Measurements from ENCODE around the gene SH2B3. TPM values are rescaled to one million over a fixed set of nuclear protein-coding genes. Genes with fewer than 3 reads are reported as not detected.
"Not testable (repeated sequence)": the region's sequence is repeated elsewhere in the genome, so short reads cannot be mapped to it uniquely, and the experiment has no call there.

The SH2B3 gene
- total RNA-seq, 4 donors from 2014 or later = 24.9 to 49.4 (median 41.8) TPM

- Histone ChIP-seq H3K4me3 (no peak overlapping the region), H3K4me1 (peaks cover 21 to 34% (median 28%) of the 10 kb centered on the region in 4 donors), H3K36me3 (peaks cover 26 to 71% (median 63%) of the 10 kb centered on the region in 4 donors), H3K9me3 (no peaks in the 10 kb centered on the region), H3K27me3 (no peaks in the 10 kb centered on the region), H3K27ac (replicated peaks in 1 of 4) (peak overlapping the region in 1 of 4 donors; percentile 9)
- WGBS = 73% methylated on average over 6 of the region's 6 CpGs
- TF ChIP-seq POLR2A (IDR thresholded peaks at IDR 0.05; ENCODE audit: low read depth) (no peak), CTCF (IDR thresholded peaks at IDR 0.05) (no peak)
- DNase-seq (ENCODE audit: extremely low spot score) = peak; percentile 62
- intact Hi-C loops (cut with DNase I) = no loop called here
Observed at GRCh38 chr12:111458546-111459172, 52.9 kb downstream of the SH2B3 start.

GRCh38 chr12:111460111-111460510 is 54.4 kb downstream of the SH2B3 start:
- peak; percentile 12 for DNase-seq (ENCODE audit: extremely low spot score)
- H3K9me3 ChIP-seq; H3K27me3 ChIP-seq; H3K27ac ChIP-seq (replicated peaks in 1 of 4); H3K4me3 ChIP-seq; intact Hi-C loops (cut with DNase I): not testable (repeated sequence)
- 98% methylated on average over 11 of the region's 11 CpGs for WGBS
- Histone ChIP-seq H3K4me1 (peaks cover 21 to 27% (median 25%) of the 10 kb centered on the region in 4 donors), H3K36me3 (peaks cover 18 to 66% (median 51%) of the 10 kb centered on the region in 4 donors)

- H3K27ac ChIP-seq (replicated peaks in 1 of 4) = peak overlapping the region in 3 of 4 donors; percentile 13 to 44 (median 25)
- peaks cover 12 to 27% (median 25%) of the 10 kb centered on the region in 4 donors for H3K4me1 ChIP-seq
- no peaks in the 10 kb centered on the region for H3K9me3 ChIP-seq
- TF ChIP-seq CTCF (IDR thresholded peaks at IDR 0.05) = no peak
- TF ChIP-seq POLR2AphosphoS5 (IDR thresholded peaks at IDR 0.05) = no peak
- no peak for TF ChIP-seq EP300 (IDR thresholded peaks at IDR 0.05)
- no peak for TF ChIP-seq POLR2A (IDR thresholded peaks at IDR 0.05; ENCODE audit: low read depth)
- intact Hi-C loops (cut with DNase I) = no loop called here
- H3K27me3 ChIP-seq = no peaks in the 10 kb centered on the region
- no peak for DNase-seq (ENCODE audit: extremely low spot score)
- H3K36me3 ChIP-seq = peaks cover 0 to 44% (median 30%) of the 10 kb centered on the region in 4 donors
- no peak overlapping the region for H3K4me3 ChIP-seq
Observed at GRCh38 chr12:111462210-111462769, 56.6 kb downstream of the SH2B3 start.

GRCh38 chr12:111467092-111467856 is 61.6 kb downstream of the SH2B3 start:
- Histone ChIP-seq H3K27ac (replicated peaks in 1 of 4) (peak overlapping the region; percentile 32 to 58 (median 42)), H3K4me3 (no peak overlapping the region), H3K9me3 (no peaks in the 10 kb centered on the region), H3K27me3 (no peaks in the 10 kb centered on the region), H3K4me1 (peaks cover 0 to 21% (median 16%) of the 10 kb centered on the region in 4 donors), H3K36me3 (peaks cover 8 to 47% (median 31%) of the 10 kb centered on the region in 4 donors)
- 75% methylated on average over 3 of the region's 3 CpGs for WGBS
- no peak for TF ChIP-seq CTCF (IDR thresholded peaks at IDR 0.05)
- TF ChIP-seq POLR2AphosphoS5 (IDR thresholded peaks at IDR 0.05) = no peak
- TF ChIP-seq POLR2A (IDR thresholded peaks at IDR 0.05; ENCODE audit: low read depth) = no peak
- no peak for TF ChIP-seq EP300 (IDR thresholded peaks at IDR 0.05)
- intact Hi-C loops (cut with DNase I) = no loop called here
- no peak for DNase-seq (ENCODE audit: extremely low spot score)

- Histone ChIP-seq H3K4me1 (peaks cover 0 to 16% (median 12%) of the 10 kb centered on the region in 4 donors), H3K27ac (replicated peaks in 1 of 4) (peak overlapping the region; percentile 32 to 58 (median 42)), H3K9me3 (no peaks in the 10 kb centered on the region), H3K27me3 (no peaks in the 10 kb centered on the region), H3K4me3 (no peak overlapping the region), H3K36me3 (peaks cover 13 to 52% (median 33%) of the 10 kb centered on the region in 4 donors)
- TF ChIP-seq CTCF (IDR thresholded peaks at IDR 0.05) (no peak), POLR2AphosphoS5 (IDR thresholded peaks at IDR 0.05) (no peak), EP300 (IDR thresholded peaks at IDR 0.05) (no peak), POLR2A (IDR thresholded peaks at IDR 0.05; ENCODE audit: low read depth) (no peak)
- WGBS = 38% methylated on average over 4 of the region's 4 CpGs
- intact Hi-C loops (cut with DNase I) = no loop called here
- DNase-seq (ENCODE audit: extremely low spot score) = no peak
Observed at GRCh38 chr12:111467857-111468241, 62.1 kb downstream of the SH2B3 start.

Measured in esophagus muscularis mucosa (tissue), 4 donors.